Measurements from ENCODE around the gene CTNND2.
"Not testable (repeated sequence)": the region's sequence is repeated elsewhere in the genome, so short reads cannot be mapped to it uniquely, and the experiment has no call there.

Gene CTNND2

GRCh38 chr5:11319836-11320580 lies 584.2 kb downstream of the CTNND2 start:
- no peak for DNase-seq (ENCODE audit: low read depth in 2 of 2)

- DNase-seq (ENCODE audit: low read depth in 2 of 2): not testable (repeated sequence)
Measured at GRCh38 chr5:11313694-11314093, 590.6 kb downstream of the CTNND2 start.

- no peak for DNase-seq (ENCODE audit: low read depth in 2 of 2)
Measured at GRCh38 chr5:11311731-11312130, 592.5 kb downstream of the CTNND2 start.

- DNase-seq (ENCODE audit: low read depth in 2 of 2): no peak
Measured at GRCh38 chr5:11311272-11311671, 593.0 kb downstream of the CTNND2 start.

GRCh38 chr5:11310158-11310557 lies 594.1 kb downstream of the CTNND2 start:
- no peak for DNase-seq (ENCODE audit: low read depth in 2 of 2)

- DNase-seq (ENCODE audit: low read depth in 2 of 2): no peak
Measured at GRCh38 chr5:11306365-11306764, 597.9 kb downstream of the CTNND2 start.

- DNase-seq (ENCODE audit: low read depth in 2 of 2): no peak
Measured at GRCh38 chr5:11305245-11305644, 599.0 kb downstream of the CTNND2 start.

- no peak for DNase-seq (ENCODE audit: low read depth in 2 of 2)
Measured at GRCh38 chr5:11304641-11305040, 599.6 kb downstream of the CTNND2 start.

- DNase-seq (ENCODE audit: low read depth in 2 of 2): no peak
Measured at GRCh38 chr5:11302663-11303062, 601.6 kb downstream of the CTNND2 start.

- no peak for DNase-seq (ENCODE audit: low read depth in 2 of 2)
Measured at GRCh38 chr5:11301171-11301570, 603.1 kb downstream of the CTNND2 start.

GRCh38 chr5:11300736-11301135 lies 603.5 kb downstream of the CTNND2 start:
- no peak for DNase-seq (ENCODE audit: low read depth in 2 of 2)

- DNase-seq (ENCODE audit: low read depth in 2 of 2): no peak
Measured at GRCh38 chr5:11298877-11299276, 605.4 kb downstream of the CTNND2 start.

GRCh38 chr5:11293523-11293922 lies 610.7 kb downstream of the CTNND2 start:
- no peak for DNase-seq (ENCODE audit: low read depth in 2 of 2)

GRCh38 chr5:11292648-11293356 lies 611.4 kb downstream of the CTNND2 start:
- DNase-seq (ENCODE audit: low read depth in 2 of 2): no peak

- DNase-seq (ENCODE audit: low read depth in 2 of 2): no peak
Measured at GRCh38 chr5:11289733-11290132, 614.5 kb downstream of the CTNND2 start.

GRCh38 chr5:11289208-11289607 lies 615.0 kb downstream of the CTNND2 start:
- no peak for DNase-seq (ENCODE audit: low read depth in 2 of 2)

- no peak for DNase-seq (ENCODE audit: low read depth in 2 of 2)
Measured at GRCh38 chr5:11281842-11282241, 622.4 kb downstream of the CTNND2 start.

GRCh38 chr5:11277323-11277722 lies 626.9 kb downstream of the CTNND2 start:
- DNase-seq (ENCODE audit: low read depth in 2 of 2): no peak

- no peak for DNase-seq (ENCODE audit: low read depth in 2 of 2)
Measured at GRCh38 chr5:11273180-11273903, 630.9 kb downstream of the CTNND2 start.

GRCh38 chr5:11269515-11269914 lies 634.7 kb downstream of the CTNND2 start:
- DNase-seq (ENCODE audit: low read depth in 2 of 2): no peak

- DNase-seq (ENCODE audit: low read depth in 2 of 2): no peak
Measured at GRCh38 chr5:11268891-11269290, 635.4 kb downstream of the CTNND2 start.

GRCh38 chr5:11266331-11266730 lies 637.9 kb downstream of the CTNND2 start:
- no peak for DNase-seq (ENCODE audit: low read depth in 2 of 2)

- no peak for DNase-seq (ENCODE audit: low read depth in 2 of 2)
Measured at GRCh38 chr5:11261241-11261640, 643.0 kb downstream of the CTNND2 start.
